Activated CD8-positive, alpha-beta memory T cell treated with anti-CD3 and anti-CD28 coated beads, Interleukin-2, amount 10 ng/mL, durations not matched to agents 7 days and 5 days (primary cell): ENCODE results near the gene CORO2B. TPM values are rescaled to one million over a fixed set of nuclear protein-coding genes. Genes with fewer than 3 reads are reported as not detected.

Experiments
- ATAC-seq: fragments of 150-1000 bp; cut with Tn5 transposase; one replicate; pipeline ENCODE4 v1.10.0; 2021; ENCODE audit warnings: moderate library complexity
- CTCF ChIA-PET: fragments of 350-600 bp; sonication (Branson Sonifier 250); formaldehyde crosslinking; loops from one replicate; lab custom pipeline; 2021; ENCODE audit warnings: antibody characterized with exemption; lab: Charles Lee
- DNase-seq: peaks from one replicate; pipeline ENCODE4 v3.0.0-alpha.2; 2020
- H3K27ac Mint-ChIP-seq: one replicate; pipeline ENCODE4 v1.8.0; 2021; ENCODE audit warnings: mild to moderate bottlenecking, mixed read lengths
- H3K27me3 Mint-ChIP-seq: one replicate; pipeline ENCODE4 v1.8.0; 2021; ENCODE audit warnings: mixed read lengths
- H3K36me3 Mint-ChIP-seq: one replicate; pipeline ENCODE4 v1.8.0; 2021; ENCODE audit warnings: mild to moderate bottlenecking, mixed read lengths
- H3K4me1 Mint-ChIP-seq: one replicate; pipeline ENCODE4 v1.8.0; 2021; ENCODE audit warnings: mixed read lengths
- H3K4me3 Mint-ChIP-seq: one replicate; pipeline ENCODE4 v1.8.0; 2021; ENCODE audit warnings: mild to moderate bottlenecking, moderate library complexity, mixed read lengths
- H3K9me3 Mint-ChIP-seq: one replicate; pipeline ENCODE4 v1.8.0; 2022; ENCODE audit warnings: low read depth, mixed read lengths
- total RNA-seq, 2 experiments: library from RNA; stranded (reverse); gene quantifications; one replicate each; pipeline ENCODE4 v1.2.3, GENCODE V29; 2021

CORO2B gene
- total RNA-seq, 2 experiments from 2014 or later, result not detected

- peaks cover 26% of the 10 kb centered on the region for H3K27me3 Mint-ChIP-seq
- CTCF ChIA-PET, result no interaction called here
- no peak for ATAC-seq
These were observed 4.5 kb downstream of the CORO2B start for GRCh38 chr15:68583321-68583720.

GRCh38 chr15:68583936-68584755 lies 5.4 kb downstream of the CORO2B start:
- CTCF ChIA-PET, result interaction anchor here (0.6 to 1.4 kb wide), 3 partner anchors 10 to 210 kb away, joined by 3 to 4 read pairs (median 3); no protein-coding TSS in a partner anchor
- Mint-ChIP-seq H3K4me3 (no peak overlapping the region), H3K27ac (no peak overlapping the region), H3K4me1 (peaks cover 3% of the 10 kb centered on the region), H3K27me3 (peaks cover 26% of the 10 kb centered on the region), H3K36me3 (no peaks in the 10 kb centered on the region), H3K9me3 (no peaks in the 10 kb centered on the region)
- DNase-seq, result no peak
- ATAC-seq, result no peak

More at GRCh38 chr15:68583321-68583720, 4.5 kb downstream of the CORO2B start:
- no peak overlapping the region for H3K4me3 Mint-ChIP-seq
- H3K36me3 Mint-ChIP-seq, result no peaks in the 10 kb centered on the region
- H3K9me3 Mint-ChIP-seq, result no peaks in the 10 kb centered on the region
- H3K4me1 Mint-ChIP-seq, result peaks cover 3% of the 10 kb centered on the region
- DNase-seq, result no peak
- H3K27ac Mint-ChIP-seq, result no peak overlapping the region

- no peak for ATAC-seq
- DNase-seq, result no peak
- peaks cover 19% of the 10 kb centered on the region for H3K27me3 Mint-ChIP-seq
- H3K27ac Mint-ChIP-seq, result no peak overlapping the region
- H3K9me3 Mint-ChIP-seq, result no peaks in the 10 kb centered on the region
- H3K4me1 Mint-ChIP-seq, result peaks cover 3% of the 10 kb centered on the region
- H3K4me3 Mint-ChIP-seq, result no peak overlapping the region
- CTCF ChIA-PET, result interaction anchor here (0.6 to 1.4 kb wide), 3 partner anchors 9 to 209 kb away, joined by 3 to 4 read pairs (median 3); no protein-coding TSS in a partner anchor
- no peaks in the 10 kb centered on the region for H3K36me3 Mint-ChIP-seq
These were observed 6.2 kb downstream of the CORO2B start for GRCh38 chr15:68584756-68585573.

- Mint-ChIP-seq H3K4me3 (no peak overlapping the region), H3K4me1 (peaks cover 3% of the 10 kb centered on the region), H3K36me3 (no peaks in the 10 kb centered on the region), H3K27me3 (peaks cover 12% of the 10 kb centered on the region), H3K27ac (no peak overlapping the region), H3K9me3 (no peaks in the 10 kb centered on the region)
- CTCF ChIA-PET, result interaction anchor here (1.0 to 1.4 kb wide), 3 partner anchors 8 to 88 kb away, joined by 3 to 4 read pairs (median 4); no protein-coding TSS in a partner anchor
- no peak for ATAC-seq
- no peak for DNase-seq
These were observed 6.9 kb downstream of the CORO2B start for GRCh38 chr15:68585574-68586273.

- Mint-ChIP-seq H3K9me3 (no peaks in the 10 kb centered on the region), H3K4me3 (no peak overlapping the region), H3K36me3 (no peaks in the 10 kb centered on the region), H3K4me1 (peaks cover 3% of the 10 kb centered on the region), H3K27ac (no peak overlapping the region), H3K27me3 (peaks cover 7% of the 10 kb centered on the region)
- DNase-seq (no peak), ATAC-seq (no peak)
- CTCF ChIA-PET, result interaction anchor here (1.0 kb wide), 1 partner anchor 87 kb away, joined by 4 read pairs; no protein-coding TSS in a partner anchor
These were observed 7.6 kb downstream of the CORO2B start for GRCh38 chr15:68586274-68586961.

GRCh38 chr15:68587769-68588385 lies 9.1 kb downstream of the CORO2B start:
- Mint-ChIP-seq H3K9me3 (no peaks in the 10 kb centered on the region), H3K4me3 (no peak overlapping the region), H3K27me3 (peaks cover 8% of the 10 kb centered on the region), H3K4me1 (peaks cover 3% of the 10 kb centered on the region), H3K36me3 (no peaks in the 10 kb centered on the region), H3K27ac (no peak overlapping the region)
- ATAC-seq (no peak), DNase-seq (no peak)
- CTCF ChIA-PET, result no interaction called here

- CTCF ChIA-PET, result interaction anchor here (0.6 kb wide), 1 partner anchor 1312 kb away, joined by 3 read pairs; no protein-coding TSS in a partner anchor
- Mint-ChIP-seq H3K27me3 (peaks cover 16% of the 10 kb centered on the region), H3K4me3 (no peak overlapping the region), H3K4me1 (peaks cover 3% of the 10 kb centered on the region), H3K27ac (no peak overlapping the region), H3K36me3 (no peaks in the 10 kb centered on the region), H3K9me3 (no peaks in the 10 kb centered on the region)
- no peak for ATAC-seq
- no peak for DNase-seq
These were observed 10.3 kb downstream of the CORO2B start for GRCh38 chr15:68589053-68589452.

GRCh38 chr15:68589783-68590710 lies 11.3 kb downstream of the CORO2B start:
- peaks cover 3% of the 10 kb centered on the region for H3K4me1 Mint-ChIP-seq
- H3K27ac Mint-ChIP-seq, result no peak overlapping the region
- DNase-seq (no peak), ATAC-seq (no peak)
- CTCF ChIA-PET, result no interaction called here
- H3K36me3 Mint-ChIP-seq, result no peaks in the 10 kb centered on the region
- peaks cover 17% of the 10 kb centered on the region for H3K27me3 Mint-ChIP-seq
- no peak overlapping the region for H3K4me3 Mint-ChIP-seq
- no peaks in the 10 kb centered on the region for H3K9me3 Mint-ChIP-seq

- Mint-ChIP-seq H3K27me3 (peaks cover 17% of the 10 kb centered on the region), H3K4me1 (peaks cover 3% of the 10 kb centered on the region), H3K9me3 (no peaks in the 10 kb centered on the region), H3K4me3 (no peak overlapping the region), H3K27ac (no peak overlapping the region), H3K36me3 (no peaks in the 10 kb centered on the region)
- CTCF ChIA-PET, result no interaction called here
- DNase-seq (no peak), ATAC-seq (no peak)
These were observed 12.1 kb downstream of the CORO2B start for GRCh38 chr15:68590721-68591389.

GRCh38 chr15:68592054-68592453 lies 13.3 kb downstream of the CORO2B start:
- CTCF ChIA-PET, result interaction anchor here (2.0 kb wide), 1 partner anchor 59 kb away, joined by 5 read pairs; no protein-coding TSS in a partner anchor
- Mint-ChIP-seq H3K27ac (no peak overlapping the region), H3K36me3 (no peaks in the 10 kb centered on the region), H3K4me3 (no peak overlapping the region), H3K4me1 (peaks cover 3% of the 10 kb centered on the region), H3K27me3 (peaks cover 17% of the 10 kb centered on the region), H3K9me3 (no peaks in the 10 kb centered on the region)
- ATAC-seq (no peak), DNase-seq (no peak)

- Mint-ChIP-seq H3K27me3 (peaks cover 17% of the 10 kb centered on the region), H3K27ac (no peak overlapping the region), H3K4me3 (no peak overlapping the region), H3K4me1 (peaks cover 3% of the 10 kb centered on the region), H3K36me3 (no peaks in the 10 kb centered on the region), H3K9me3 (no peaks in the 10 kb centered on the region)
- CTCF ChIA-PET, result interaction anchor here (2.0 kb wide), 1 partner anchor 58 kb away, joined by 5 read pairs; no protein-coding TSS in a partner anchor
- no peak for ATAC-seq
- DNase-seq, result no peak
These were observed 13.8 kb downstream of the CORO2B start for GRCh38 chr15:68592544-68592943.
